DOHH2 (cell line): Measurements from ENCODE around the gene CLEC17A.

Experiments
- EZH2phosphoT487 ChIP-seq: fragments of 200-600 bp; sonication (generic); IDR thresholded peaks from 2 replicates; pipeline ENCODE4 v1.6.1; 2017; ENCODE audit warnings: borderline replicate concordance, mild to moderate bottlenecking, antibody characterized with exemption, low read length, moderate library complexity, mixed read lengths
- TF ChIP-seq, protein P1 (sequence below): fragments of 200-600 bp; sonication (generic); IDR thresholded peaks from one replicate; pipeline ENCODE4 v1.5.1; 2014; ENCODE audit warnings: antibody characterized with exemption, mild to moderate bottlenecking, low read depth, low read length; ENCODE audit not compliant: poor library complexity, severe bottlenecking

DNA sequence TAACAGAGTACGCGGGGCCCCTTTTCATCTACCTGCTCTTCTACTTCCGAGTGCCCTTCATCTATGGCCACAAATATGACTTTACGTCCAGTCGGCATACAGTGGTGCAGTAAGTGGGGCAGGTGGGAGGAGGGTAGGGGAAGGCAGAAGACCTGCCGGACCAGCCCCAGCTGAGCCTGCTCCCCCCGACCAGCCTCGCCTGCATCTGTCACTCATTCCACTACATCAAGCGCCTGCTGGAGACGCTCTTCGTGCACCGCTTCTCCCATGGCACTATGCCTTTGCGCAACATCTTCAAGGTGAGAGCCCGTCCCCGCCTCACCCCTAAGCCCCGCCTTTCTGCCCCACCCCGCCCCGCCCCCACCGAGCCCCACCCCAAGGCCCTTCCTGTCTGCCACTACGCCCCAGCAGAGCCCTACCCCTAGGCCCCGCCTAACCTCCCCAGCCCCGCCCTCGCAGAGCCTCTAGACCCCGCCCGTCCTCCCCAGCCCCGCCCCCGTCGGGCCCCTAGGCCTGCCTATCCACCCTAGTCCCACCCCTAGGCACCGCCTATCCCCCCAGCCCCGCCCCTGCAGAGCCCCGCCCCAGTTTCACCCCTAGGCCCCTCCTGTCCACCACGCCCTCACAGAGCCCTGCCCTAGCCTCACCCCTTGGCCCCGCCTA, 18.8 kb upstream of the CLEC17A start:
- TF ChIP-seq, protein P1, sequence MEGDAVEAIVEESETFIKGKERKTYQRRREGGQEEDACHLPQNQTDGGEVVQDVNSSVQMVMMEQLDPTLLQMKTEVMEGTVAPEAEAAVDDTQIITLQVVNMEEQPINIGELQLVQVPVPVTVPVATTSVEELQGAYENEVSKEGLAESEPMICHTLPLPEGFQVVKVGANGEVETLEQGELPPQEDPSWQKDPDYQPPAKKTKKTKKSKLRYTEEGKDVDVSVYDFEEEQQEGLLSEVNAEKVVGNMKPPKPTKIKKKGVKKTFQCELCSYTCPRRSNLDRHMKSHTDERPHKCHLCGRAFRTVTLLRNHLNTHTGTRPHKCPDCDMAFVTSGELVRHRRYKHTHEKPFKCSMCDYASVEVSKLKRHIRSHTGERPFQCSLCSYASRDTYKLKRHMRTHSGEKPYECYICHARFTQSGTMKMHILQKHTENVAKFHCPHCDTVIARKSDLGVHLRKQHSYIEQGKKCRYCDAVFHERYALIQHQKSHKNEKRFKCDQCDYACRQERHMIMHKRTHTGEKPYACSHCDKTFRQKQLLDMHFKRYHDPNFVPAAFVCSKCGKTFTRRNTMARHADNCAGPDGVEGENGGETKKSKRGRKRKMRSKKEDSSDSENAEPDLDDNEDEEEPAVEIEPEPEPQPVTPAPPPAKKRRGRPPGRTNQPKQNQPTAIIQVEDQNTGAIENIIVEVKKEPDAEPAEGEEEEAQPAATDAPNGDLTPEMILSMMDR: no peak
- TF ChIP-seq EZH2phosphoT487: no peak
